Smooth muscle cell (in vitro differentiated cells): ENCODE measurements around the gene SPIRE2. TPM values are rescaled to one million over a fixed set of nuclear protein-coding genes. Genes with fewer than 3 reads are reported as not detected.
"Not testable (repeated sequence)": the region's sequence is repeated elsewhere in the genome, so short reads cannot be mapped to it uniquely, and the experiment has no call there.

ENCODE experiments used
- DNase-seq: peaks from one replicate; lab custom pipeline; 2025; ENCODE audit not compliant: unreplicated experiment; lab: John Stamatoyannopoulos, UW
- H2AFZ ChIP-seq: fragments of 200-600 bp; sonication (generic); 2 replicates; pipeline ENCODE4 v1.6.0; 2016; ENCODE audit warnings: antibody characterized with exemption, low read depth, mild to moderate bottlenecking
- H3F3A ChIP-seq: fragments of 200-600 bp; sonication (generic); 2 replicates; pipeline ENCODE4 v1.6.0; 2017; ENCODE audit warnings: antibody characterized with exemption, low read depth
- H3K27ac ChIP-seq: fragments of 200-600 bp; sonication (generic); 2 replicates; pipeline ENCODE4 v1.5.1; 2016; ENCODE audit warnings: low read depth, mild to moderate bottlenecking
- H3K27me3 ChIP-seq: fragments of 200-600 bp; sonication (generic); 2 replicates; pipeline ENCODE4 v1.6.1; 2016; ENCODE audit warnings: low read depth, mild to moderate bottlenecking
- H3K36me3 ChIP-seq: fragments of 200-600 bp; sonication (generic); 2 replicates; pipeline ENCODE4 v1.5.1; 2016; ENCODE audit warnings: low read depth
- H3K4me1 ChIP-seq: fragments of 200-600 bp; sonication (generic); 2 replicates; pipeline ENCODE4 v1.5.1; 2016; ENCODE audit warnings: low read depth
- H3K4me2 ChIP-seq: fragments of 200-600 bp; sonication (generic); 2 replicates; pipeline ENCODE4 v1.6.0; 2016; ENCODE audit warnings: mild to moderate bottlenecking
- H3K4me3 ChIP-seq: fragments of 200-600 bp; sonication (generic); 2 replicates; pipeline ENCODE4 v1.5.1; 2016; ENCODE audit warnings: mild to moderate bottlenecking
- H3K79me2 ChIP-seq: fragments of 200-600 bp; sonication (generic); 2 replicates; pipeline ENCODE4 v1.6.0; 2016; ENCODE audit warnings: low read depth, mild to moderate bottlenecking
- H3K9ac ChIP-seq: fragments of 200-600 bp; sonication (generic); 2 replicates; pipeline ENCODE4 v1.6.0; 2016; ENCODE audit warnings: low read depth
- H3K9me3 ChIP-seq: fragments of 200-600 bp; sonication (generic); replicated peaks from 2 replicates; pipeline ENCODE4 v1.5.1; 2016; ENCODE audit warnings: low read depth
- H4K20me1 ChIP-seq: fragments of 200-600 bp; sonication (generic); 2 replicates; pipeline ENCODE4 v1.6.0; 2016; ENCODE audit warnings: low read depth
- CTCF ChIP-seq: fragments of 200-600 bp; sonication (generic); IDR thresholded peaks from 2 replicates; pipeline ENCODE4 v1.5.1; 2017; ENCODE audit warnings: borderline replicate concordance, mild to moderate bottlenecking, antibody characterized with exemption; ENCODE audit not compliant: insufficient read depth, poor library complexity, severe bottlenecking
- WGBS: methylation state at CpG from one replicate; pipeline ENCODE4 v1.1.7; 2016; ENCODE audit warnings: low lambda C conversion rate; 5-methylcytosine and 5-hydroxymethylcytosine counted together
- polyA plus RNA-seq: library from polyadenylated mRNA; unstranded; fragments of >200 nt; fragmentation: Nextera tagmentation; extraction: Ambion mirVana; gene quantifications from 2 replicates; pipeline ENCODE4 v1.2.1, GENCODE V29; 2016
- total RNA-seq: library from RNA; depleted of rRNA; stranded (reverse); fragments of >200 nt; gene quantifications from 2 replicates; pipeline ENCODE4 v1.2.3, GENCODE V29; 2014

The SPIRE2 gene
- total and polyA plus RNA-seq, 2 experiments from 2014 or later: 1.1 to 1.4 TPM

GRCh38 chr16:89831810-89832328 is 3.6 kb downstream of the SPIRE2 start:
- H3K4me3 ChIP-seq: no peak overlapping the region
- no peak overlapping the region for H2AFZ ChIP-seq
- 96% methylated on average over 20 of the region's 25 CpGs for WGBS
- H3K27me3 ChIP-seq: no peaks in the 10 kb centered on the region
- H3K36me3 ChIP-seq: no peaks in the 10 kb centered on the region
- no peak for TF ChIP-seq CTCF
- no peaks in the 10 kb centered on the region for H3K4me1 ChIP-seq
- H3K9me3 ChIP-seq: no peaks in the 10 kb centered on the region
- no peak overlapping the region for H3K4me2 ChIP-seq
- no peaks in the 10 kb centered on the region for H3F3A ChIP-seq
- H3K9ac ChIP-seq: no peak overlapping the region
- no peak overlapping the region for H3K27ac ChIP-seq
- no peaks in the 10 kb centered on the region for H3K79me2 ChIP-seq
- DNase-seq: no peak
- H4K20me1 ChIP-seq: peaks cover 6% of the 10 kb centered on the region

GRCh38 chr16:89833664-89834363 is 5.5 kb downstream of the SPIRE2 start:
- H3K4me2 ChIP-seq: not testable (repeated sequence)
- WGBS: 98% methylated on average over 39 of the region's 39 CpGs

GRCh38 chr16:89834813-89835363 is 6.6 kb downstream of the SPIRE2 start:
- H3K4me3 ChIP-seq, H3K9me3 ChIP-seq, H3K27ac ChIP-seq, H4K20me1 ChIP-seq, H3K4me1 ChIP-seq, H3K79me2 ChIP-seq, H3K36me3 ChIP-seq, H2AFZ ChIP-seq, H3K9ac ChIP-seq, H3K4me2 ChIP-seq, H3F3A ChIP-seq, H3K27me3 ChIP-seq, DNase-seq: not testable (repeated sequence)
- 98% methylated on average over 38 of the region's 42 CpGs for WGBS

More at GRCh38 chr16:89833664-89834363, 5.5 kb downstream of the SPIRE2 start:
- not testable (repeated sequence) for H3K79me2 ChIP-seq, H3K27me3 ChIP-seq, H3K4me3 ChIP-seq, H3F3A ChIP-seq, H3K27ac ChIP-seq, H3K36me3 ChIP-seq, H3K9ac ChIP-seq, H2AFZ ChIP-seq, DNase-seq, H3K4me1 ChIP-seq, H3K9me3 ChIP-seq, H4K20me1 ChIP-seq

GRCh38 chr16:89836484-89836883 is 8.2 kb downstream of the SPIRE2 start:
- not testable (repeated sequence) for H3K4me1 ChIP-seq, H3F3A ChIP-seq, H2AFZ ChIP-seq, H3K9ac ChIP-seq, H4K20me1 ChIP-seq, H3K27me3 ChIP-seq, H3K36me3 ChIP-seq, H3K79me2 ChIP-seq, H3K9me3 ChIP-seq, DNase-seq, H3K27ac ChIP-seq, H3K4me3 ChIP-seq, H3K4me2 ChIP-seq
- 87% methylated on average over 15 of the region's 15 CpGs for WGBS

- DNase-seq: no peak
- 91% methylated on average over 17 of the region's 17 CpGs for WGBS
- H3F3A ChIP-seq: no peaks in the 10 kb centered on the region
- no peaks in the 10 kb centered on the region for H3K36me3 ChIP-seq
- H3K79me2 ChIP-seq: no peaks in the 10 kb centered on the region
- H3K4me3 ChIP-seq: no peak overlapping the region
- no peak overlapping the region for H3K4me2 ChIP-seq
- no peak overlapping the region for H2AFZ ChIP-seq
- H3K9ac ChIP-seq: no peak overlapping the region
- H3K27me3 ChIP-seq: no peaks in the 10 kb centered on the region
- H4K20me1 ChIP-seq: no peaks in the 10 kb centered on the region
- H3K9me3 ChIP-seq: no peaks in the 10 kb centered on the region
- no peak for TF ChIP-seq CTCF
- H3K4me1 ChIP-seq: no peaks in the 10 kb centered on the region
- H3K27ac ChIP-seq: no peak overlapping the region
Observed at GRCh38 chr16:89837014-89837546, 8.8 kb downstream of the SPIRE2 start.
